HUES64 (cell line): Measurements from ENCODE around the gene FCHSD1.
A peak's percentile ranks its signal among the peaks of the same experiment; 100 is the strongest.

Experiments used
- H3K27ac ChIP-seq: 2 replicates; pipeline ENCODE4 v1.7.0; 2013; ENCODE audit warnings: low read depth, low read length, inconsistent platforms
- H3K27me3 ChIP-seq: 2 replicates; pipeline ENCODE4 v1.6.1; 2013; ENCODE audit warnings: mild to moderate bottlenecking, low read length; ENCODE audit not compliant: insufficient read depth
- H3K36me3 ChIP-seq: 2 replicates; pipeline ENCODE4 v1.6.1; 2013; ENCODE audit warnings: mild to moderate bottlenecking, low read length; ENCODE audit not compliant: insufficient read depth
- H3K4me1 ChIP-seq: 2 replicates; pipeline ENCODE4 v1.6.1; 2013; ENCODE audit warnings: mild to moderate bottlenecking, low read length, moderate library complexity; ENCODE audit not compliant: insufficient read depth
- H3K4me3 ChIP-seq: 2 replicates; pipeline ENCODE4 v1.5.1; 2013; ENCODE audit warnings: mild to moderate bottlenecking, low read length, moderate library complexity
- H3K9ac ChIP-seq: 2 replicates; pipeline ENCODE4 v1.6.1; 2013; ENCODE audit warnings: mild to moderate bottlenecking, low read depth, low read length
- H3K9me3 ChIP-seq: 2 replicates; pipeline ENCODE4 v1.6.1; 2013; ENCODE audit warnings: low read depth, low read length; ENCODE audit not compliant: insufficient read depth
- WGBS: fragments of 150-250, 120-280 bp; methylation state at CpG from one replicate; pipeline ENCODE4 v1.1.7; 2013; ENCODE audit warnings: missing lambda C conversion rate; 5-methylcytosine and 5-hydroxymethylcytosine counted together

The FCHSD1 gene

GRCh38 chr5:141655020-141655419, 3.8 kb upstream of the FCHSD1 start:
- H3K27me3 ChIP-seq, result no peaks in the 10 kb centered on the region
- H3K4me1 ChIP-seq, result peaks cover 6% of the 10 kb centered on the region; the same call in 1 of the 2 replicates
- no peak overlapping the region for H3K27ac ChIP-seq
- H3K9me3 ChIP-seq, result no peaks in the 10 kb centered on the region
- peaks cover 61% of the 10 kb centered on the region for H3K36me3 ChIP-seq
- WGBS, result 89% methylated on average over 7 of the region's 7 CpGs
- H3K9ac ChIP-seq, result no peak overlapping the region
- no peak overlapping the region for H3K4me3 ChIP-seq

- no peaks in the 10 kb centered on the region for H3K9me3 ChIP-seq
- peaks cover 6% of the 10 kb centered on the region; the same call in 1 of the 2 replicates for H3K4me1 ChIP-seq
- H3K27ac ChIP-seq, result no peak overlapping the region
- no CpG with 5 or more reads among the region's 2 CpGs for WGBS
- H3K36me3 ChIP-seq, result peaks cover 56% of the 10 kb centered on the region
- no peak overlapping the region for H3K9ac ChIP-seq
- H3K27me3 ChIP-seq, result no peaks in the 10 kb centered on the region
- no peak overlapping the region for H3K4me3 ChIP-seq
Measured at GRCh38 chr5:141654298-141654697, 3.1 kb upstream of the FCHSD1 start.

GRCh38 chr5:141651728-141652105, 499 bp upstream of the FCHSD1 start:
- H3K9me3 ChIP-seq, result no peaks in the 10 kb centered on the region
- 63% methylated on average over 9 of the region's 9 CpGs for WGBS
- no peaks in the 10 kb centered on the region for H3K27me3 ChIP-seq
- no peak overlapping the region for H3K9ac ChIP-seq
- peaks cover 39% of the 10 kb centered on the region for H3K36me3 ChIP-seq
- peaks cover 6% of the 10 kb centered on the region; the same call in 1 of the 2 replicates for H3K4me1 ChIP-seq
- peak overlapping the region; percentile 58 for H3K4me3 ChIP-seq
- no peak overlapping the region for H3K27ac ChIP-seq

GRCh38 chr5:141649972-141650371, 1.2 kb downstream of the FCHSD1 start:
- no peak overlapping the region for H3K27ac ChIP-seq
- H3K9me3 ChIP-seq, result no peaks in the 10 kb centered on the region
- H3K36me3 ChIP-seq, result peaks cover 39% of the 10 kb centered on the region
- H3K4me3 ChIP-seq, result no peak overlapping the region; the same call in 1 of the 2 replicates
- H3K27me3 ChIP-seq, result no peaks in the 10 kb centered on the region
- H3K4me1 ChIP-seq, result peaks cover 6% of the 10 kb centered on the region; the same call in 1 of the 2 replicates
- H3K9ac ChIP-seq, result no peak overlapping the region

- Histone ChIP-seq H3K27me3 (no peaks in the 10 kb centered on the region), H3K9ac (no peak overlapping the region), H3K36me3 (peaks cover 41% of the 10 kb centered on the region), H3K27ac (no peak overlapping the region), H3K4me3 (no peak overlapping the region), H3K4me1 (peaks cover 6% of the 10 kb centered on the region; the same call in 1 of the 2 replicates), H3K9me3 (no peaks in the 10 kb centered on the region)
- 93% methylated on average over 17 of the region's 17 CpGs for WGBS
Measured at GRCh38 chr5:141649056-141649688, 2.0 kb downstream of the FCHSD1 start.

GRCh38 chr5:141647851-141648250, 3.4 kb downstream of the FCHSD1 start:
- H3K9me3 ChIP-seq, result no peaks in the 10 kb centered on the region
- no peaks in the 10 kb centered on the region for H3K27me3 ChIP-seq
- H3K9ac ChIP-seq, result no peak overlapping the region
- H3K27ac ChIP-seq, result no peak overlapping the region
- H3K4me3 ChIP-seq, result no peak overlapping the region
- H3K36me3 ChIP-seq, result peaks cover 38% of the 10 kb centered on the region
- 86% methylated on average over 3 of the region's 3 CpGs for WGBS
- H3K4me1 ChIP-seq, result peaks cover 6% of the 10 kb centered on the region; the same call in 1 of the 2 replicates

GRCh38 chr5:141647242-141647641, 4.0 kb downstream of the FCHSD1 start:
- no peaks in the 10 kb centered on the region for H3K27me3 ChIP-seq

GRCh38 chr5:141646026-141646425, 5.2 kb downstream of the FCHSD1 start:
- Histone ChIP-seq H3K9ac (no peak overlapping the region), H3K9me3 (no peaks in the 10 kb centered on the region), H3K27ac (no peak overlapping the region), H3K4me3 (no peak overlapping the region), H3K27me3 (no peaks in the 10 kb centered on the region), H3K4me1 (no peaks in the 10 kb centered on the region), H3K36me3 (peaks cover 52% of the 10 kb centered on the region)
- WGBS, result 88% methylated on average over 6 of the region's 6 CpGs

More at GRCh38 chr5:141647242-141647641, 4.0 kb downstream of the FCHSD1 start:
- WGBS, result 87% methylated on average over 5 of the region's 5 CpGs
- H3K9ac ChIP-seq, result no peak overlapping the region
- H3K27ac ChIP-seq, result no peak overlapping the region
- H3K9me3 ChIP-seq, result no peaks in the 10 kb centered on the region
- no peak overlapping the region for H3K4me3 ChIP-seq
- peaks cover 6% of the 10 kb centered on the region; the same call in 1 of the 2 replicates for H3K4me1 ChIP-seq
- H3K36me3 ChIP-seq, result peaks cover 44% of the 10 kb centered on the region

GRCh38 chr5:141641634-141642267, 9.5 kb downstream of the FCHSD1 start:
- Histone ChIP-seq H3K4me1 (peaks cover 3% of the 10 kb centered on the region; the same call in 1 of the 2 replicates), H3K9ac (no peak overlapping the region), H3K9me3 (no peaks in the 10 kb centered on the region), H3K27me3 (peaks cover 7% of the 10 kb centered on the region; the same call in 1 of the 2 replicates), H3K36me3 (peaks cover 50% of the 10 kb centered on the region), H3K4me3 (no peak overlapping the region), H3K27ac (no peak overlapping the region)
- 96% methylated on average over 2 of the region's 2 CpGs for WGBS

- no peaks in the 10 kb centered on the region for H3K9me3 ChIP-seq
- peaks cover 3% of the 10 kb centered on the region; the same call in 1 of the 2 replicates for H3K4me1 ChIP-seq
- WGBS, result 91% methylated on average over 9 of the region's 9 CpGs
- no peak overlapping the region for H3K9ac ChIP-seq
- H3K27ac ChIP-seq, result no peak overlapping the region
- H3K36me3 ChIP-seq, result peaks cover 40% of the 10 kb centered on the region
- H3K4me3 ChIP-seq, result no peak overlapping the region
- peaks cover 7% of the 10 kb centered on the region; the same call in 1 of the 2 replicates for H3K27me3 ChIP-seq
Measured at GRCh38 chr5:141640698-141641097, 10.5 kb downstream of the FCHSD1 start.

GRCh38 chr5:141640051-141640415, 11.2 kb downstream of the FCHSD1 start:
- Histone ChIP-seq H3K9ac (no peak overlapping the region), H3K9me3 (no peaks in the 10 kb centered on the region), H3K27ac (no peak overlapping the region), H3K4me3 (no peak overlapping the region), H3K4me1 (peaks cover 3% of the 10 kb centered on the region), H3K27me3 (peaks cover 7% of the 10 kb centered on the region; the same call in 1 of the 2 replicates), H3K36me3 (peaks cover 33% of the 10 kb centered on the region)
- 97% methylated on average over 3 of the region's 3 CpGs for WGBS
